ENCODE data around the gene SNX18. TPM values are rescaled to one million over a fixed set of nuclear protein-coding genes. Genes with fewer than 3 reads are reported as not detected.

The SNX18 gene
- polyA plus RNA-seq, 1 donor from 2014 or later = 7.9 TPM

DNA sequence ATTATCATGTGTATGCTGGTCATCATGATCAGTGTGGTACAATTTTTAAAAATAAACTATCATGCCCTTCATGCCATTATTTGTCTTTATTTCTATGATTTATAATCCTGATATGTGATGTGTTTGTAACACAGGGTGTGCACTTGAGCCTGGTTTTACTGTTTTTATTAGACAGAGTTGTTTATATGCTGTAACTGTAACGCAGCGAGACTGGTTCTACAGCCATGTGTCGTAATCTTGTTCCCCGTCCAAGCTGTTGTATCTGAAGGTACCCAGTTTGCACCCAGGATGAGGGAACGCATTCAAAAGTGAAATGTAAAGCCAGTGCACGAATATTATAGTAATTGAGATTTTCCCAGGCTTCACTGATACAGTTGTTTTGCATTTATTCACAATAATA lies 28.2 kb downstream of the SNX18 start:
- no peaks in the 10 kb centered on the region for H3K27me3 ChIP-seq (ENCODE audit: insufficient read depth, low read depth, low read length)
- no peak overlapping the region for H3K27ac ChIP-seq (ENCODE audit: low read length)
- no peak overlapping the region for H3K9ac ChIP-seq (ENCODE audit: low read length)
- no peak overlapping the region for H3K4me3 ChIP-seq (ENCODE audit: low read length)
- no peaks in the 10 kb centered on the region for H3K36me3 ChIP-seq (ENCODE audit: insufficient read depth, low read length)
- H3K9me2 ChIP-seq (ENCODE audit: insufficient read depth, low read length) = no peaks in the 10 kb centered on the region
- H2AFZ ChIP-seq (ENCODE audit: low read depth, low read length) = no peak overlapping the region
- H3K9me3 ChIP-seq (ENCODE audit: low read length) = no peaks in the 10 kb centered on the region
- H4K20me1 ChIP-seq (ENCODE audit: insufficient read depth) = no peaks in the 10 kb centered on the region
- no peak for TF ChIP-seq EP300 (conservative IDR thresholded peaks at IDR 0.05; ENCODE audit: poor library complexity, severe bottlenecking)
- no peak for TF ChIP-seq TAF1 (IDR thresholded peaks at IDR 0.05; ENCODE audit: low read depth)
- TF ChIP-seq RAD21 (conservative IDR thresholded peaks at IDR 0.05) = no peak
- no peak for TF ChIP-seq POLR2AphosphoS5 (IDR thresholded peaks at IDR 0.05)
- TF ChIP-seq, protein P1, sequence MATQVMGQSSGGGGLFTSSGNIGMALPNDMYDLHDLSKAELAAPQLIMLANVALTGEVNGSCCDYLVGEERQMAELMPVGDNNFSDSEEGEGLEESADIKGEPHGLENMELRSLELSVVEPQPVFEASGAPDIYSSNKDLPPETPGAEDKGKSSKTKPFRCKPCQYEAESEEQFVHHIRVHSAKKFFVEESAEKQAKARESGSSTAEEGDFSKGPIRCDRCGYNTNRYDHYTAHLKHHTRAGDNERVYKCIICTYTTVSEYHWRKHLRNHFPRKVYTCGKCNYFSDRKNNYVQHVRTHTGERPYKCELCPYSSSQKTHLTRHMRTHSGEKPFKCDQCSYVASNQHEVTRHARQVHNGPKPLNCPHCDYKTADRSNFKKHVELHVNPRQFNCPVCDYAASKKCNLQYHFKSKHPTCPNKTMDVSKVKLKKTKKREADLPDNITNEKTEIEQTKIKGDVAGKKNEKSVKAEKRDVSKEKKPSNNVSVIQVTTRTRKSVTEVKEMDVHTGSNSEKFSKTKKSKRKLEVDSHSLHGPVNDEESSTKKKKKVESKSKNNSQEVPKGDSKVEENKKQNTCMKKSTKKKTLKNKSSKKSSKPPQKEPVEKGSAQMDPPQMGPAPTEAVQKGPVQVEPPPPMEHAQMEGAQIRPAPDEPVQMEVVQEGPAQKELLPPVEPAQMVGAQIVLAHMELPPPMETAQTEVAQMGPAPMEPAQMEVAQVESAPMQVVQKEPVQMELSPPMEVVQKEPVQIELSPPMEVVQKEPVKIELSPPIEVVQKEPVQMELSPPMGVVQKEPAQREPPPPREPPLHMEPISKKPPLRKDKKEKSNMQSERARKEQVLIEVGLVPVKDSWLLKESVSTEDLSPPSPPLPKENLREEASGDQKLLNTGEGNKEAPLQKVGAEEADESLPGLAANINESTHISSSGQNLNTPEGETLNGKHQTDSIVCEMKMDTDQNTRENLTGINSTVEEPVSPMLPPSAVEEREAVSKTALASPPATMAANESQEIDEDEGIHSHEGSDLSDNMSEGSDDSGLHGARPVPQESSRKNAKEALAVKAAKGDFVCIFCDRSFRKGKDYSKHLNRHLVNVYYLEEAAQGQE (IDR thresholded peaks at IDR 0.05; ENCODE audit: borderline replicate concordance) = no peak
- TF ChIP-seq SMC3 (conservative IDR thresholded peaks at IDR 0.05; ENCODE audit: poor library complexity) = no peak
- TF ChIP-seq MXI1 (conservative IDR thresholded peaks at IDR 0.05; ENCODE audit: poor library complexity, severe bottlenecking) = no peak
- TF ChIP-seq, protein P2, sequence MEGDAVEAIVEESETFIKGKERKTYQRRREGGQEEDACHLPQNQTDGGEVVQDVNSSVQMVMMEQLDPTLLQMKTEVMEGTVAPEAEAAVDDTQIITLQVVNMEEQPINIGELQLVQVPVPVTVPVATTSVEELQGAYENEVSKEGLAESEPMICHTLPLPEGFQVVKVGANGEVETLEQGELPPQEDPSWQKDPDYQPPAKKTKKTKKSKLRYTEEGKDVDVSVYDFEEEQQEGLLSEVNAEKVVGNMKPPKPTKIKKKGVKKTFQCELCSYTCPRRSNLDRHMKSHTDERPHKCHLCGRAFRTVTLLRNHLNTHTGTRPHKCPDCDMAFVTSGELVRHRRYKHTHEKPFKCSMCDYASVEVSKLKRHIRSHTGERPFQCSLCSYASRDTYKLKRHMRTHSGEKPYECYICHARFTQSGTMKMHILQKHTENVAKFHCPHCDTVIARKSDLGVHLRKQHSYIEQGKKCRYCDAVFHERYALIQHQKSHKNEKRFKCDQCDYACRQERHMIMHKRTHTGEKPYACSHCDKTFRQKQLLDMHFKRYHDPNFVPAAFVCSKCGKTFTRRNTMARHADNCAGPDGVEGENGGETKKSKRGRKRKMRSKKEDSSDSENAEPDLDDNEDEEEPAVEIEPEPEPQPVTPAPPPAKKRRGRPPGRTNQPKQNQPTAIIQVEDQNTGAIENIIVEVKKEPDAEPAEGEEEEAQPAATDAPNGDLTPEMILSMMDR (IDR thresholded peaks at IDR 0.05; ENCODE audit: poor library complexity, severe bottlenecking) = no peak
- H3F3A ChIP-seq (ENCODE audit: insufficient read depth, low read length, poor library complexity, severe bottlenecking) = no peaks in the 10 kb centered on the region
- H3K4me2 ChIP-seq (ENCODE audit: low read length) = no peak overlapping the region
- peaks cover 14% of the 10 kb centered on the region for H3K79me2 ChIP-seq (replicated peaks; ENCODE audit: insufficient read depth, low read length)

DNA sequence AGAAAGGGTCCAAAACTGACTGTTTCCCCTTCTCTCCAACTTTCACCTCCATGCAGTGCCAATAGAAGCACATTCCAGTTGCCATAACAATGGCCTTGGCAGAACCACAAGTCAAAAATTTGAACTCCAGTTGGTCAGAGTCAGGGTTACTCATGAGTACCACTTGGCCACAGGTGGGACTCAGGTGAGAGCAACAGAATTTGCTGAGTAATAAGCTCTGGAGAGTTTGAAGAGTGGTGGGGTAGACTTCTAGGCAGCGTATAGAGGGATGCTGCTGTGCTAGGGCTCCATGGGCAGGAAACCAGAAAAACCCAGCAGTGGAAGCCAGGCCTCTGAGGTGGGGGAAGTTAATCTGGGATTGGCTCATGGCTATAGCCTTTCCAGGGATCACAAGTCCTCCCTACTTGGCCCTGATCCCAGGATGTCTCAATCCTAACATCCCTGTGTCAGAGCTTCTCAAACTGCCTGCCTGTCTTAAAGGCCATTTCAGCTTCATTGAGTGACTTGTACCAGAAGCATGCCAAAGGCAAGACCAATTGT lies 30.2 kb downstream of the SNX18 start:
- Histone ChIP-seq H3K79me2 (replicated peaks; ENCODE audit: insufficient read depth, low read length) (no peaks in the 10 kb centered on the region), H3F3A (ENCODE audit: insufficient read depth, low read length, poor library complexity, severe bottlenecking) (no peaks in the 10 kb centered on the region), H3K27ac (ENCODE audit: low read length) (no peak overlapping the region), H3K4me3 (ENCODE audit: low read length) (no peak overlapping the region), H3K27me3 (ENCODE audit: insufficient read depth, low read depth, low read length) (no peaks in the 10 kb centered on the region), H2AFZ (ENCODE audit: low read depth, low read length) (no peak overlapping the region), H3K4me2 (ENCODE audit: low read length) (no peak overlapping the region), H3K9me3 (ENCODE audit: low read length) (no peaks in the 10 kb centered on the region), H3K36me3 (ENCODE audit: insufficient read depth, low read length) (no peaks in the 10 kb centered on the region), H4K20me1 (ENCODE audit: insufficient read depth) (no peaks in the 10 kb centered on the region), H3K9ac (ENCODE audit: low read length) (no peak overlapping the region), H3K9me2 (ENCODE audit: insufficient read depth, low read length) (no peaks in the 10 kb centered on the region)
- TF ChIP-seq EP300 (conservative IDR thresholded peaks at IDR 0.05; ENCODE audit: poor library complexity, severe bottlenecking) = no peak
- no peak for TF ChIP-seq EZH2 (IDR thresholded peaks at IDR 0.05; ENCODE audit: borderline replicate concordance, insufficient read depth, low read length, poor library complexity, severe bottlenecking)
- TF ChIP-seq TAF1 (IDR thresholded peaks at IDR 0.05; ENCODE audit: low read depth) = no peak
- TF ChIP-seq, protein P2 (IDR thresholded peaks at IDR 0.05; ENCODE audit: poor library complexity, severe bottlenecking) = no peak
- TF ChIP-seq, protein P1 (IDR thresholded peaks at IDR 0.05; ENCODE audit: borderline replicate concordance) = no peak
- TF ChIP-seq RAD21 (conservative IDR thresholded peaks at IDR 0.05) = no peak
- no peak for TF ChIP-seq POLR2AphosphoS5 (IDR thresholded peaks at IDR 0.05)
- TF ChIP-seq MXI1 (conservative IDR thresholded peaks at IDR 0.05; ENCODE audit: poor library complexity, severe bottlenecking) = no peak
- TF ChIP-seq SMC3 (conservative IDR thresholded peaks at IDR 0.05; ENCODE audit: poor library complexity) = no peak
